Bronchial epithelial cell (primary cell): Measurements from ENCODE around the gene MARK2. TPM values are rescaled to one million over a fixed set of nuclear protein-coding genes. Genes with fewer than 3 reads are reported as not detected.

Source experiments
- DNase-seq: peaks from one replicate; pipeline ENCODE4 v3.0.0-alpha.2; 2010; ENCODE audit warnings: low read depth
- FAIRE-seq: peaks from 2 replicates; lab custom pipeline; 2011; peaks lifted over from hg19 to GRCh38; lab: Jason Lieb, UNC
- H3K27me3 ChIP-seq: 2 replicates; pipeline ENCODE4 v1.5.1; 2011; ENCODE audit warnings: low read length; ENCODE audit not compliant: control insufficient read depth, insufficient read depth
- H3K36me3 ChIP-seq: 2 replicates; pipeline ENCODE4 v1.5.1; 2011; ENCODE audit warnings: low read length; ENCODE audit not compliant: control insufficient read depth, insufficient read depth
- H3K4me3 ChIP-seq: 2 replicates; pipeline ENCODE4 v1.5.1; 2011; ENCODE audit warnings: mild to moderate bottlenecking, low read depth, low read length, control low read depth
- total RNA-seq: library from RNA; depleted of rRNA; stranded (reverse); fragments of >200 nt; gene quantifications from 2 replicates; pipeline ENCODE4 v1.2.1, GENCODE V29; 2014
- TF ChIP-seq, protein P1 (sequence below): IDR thresholded peaks from 2 replicates; pipeline ENCODE4 v1.5.1; 2011; ENCODE audit warnings: mild to moderate bottlenecking, moderate library complexity, low read length, control low read depth, inconsistent platforms; ENCODE audit not compliant: insufficient read depth, severe bottlenecking

MARK2 gene
- total RNA-seq, 1 donor from 2014 or later = 10.5 TPM

DNA sequence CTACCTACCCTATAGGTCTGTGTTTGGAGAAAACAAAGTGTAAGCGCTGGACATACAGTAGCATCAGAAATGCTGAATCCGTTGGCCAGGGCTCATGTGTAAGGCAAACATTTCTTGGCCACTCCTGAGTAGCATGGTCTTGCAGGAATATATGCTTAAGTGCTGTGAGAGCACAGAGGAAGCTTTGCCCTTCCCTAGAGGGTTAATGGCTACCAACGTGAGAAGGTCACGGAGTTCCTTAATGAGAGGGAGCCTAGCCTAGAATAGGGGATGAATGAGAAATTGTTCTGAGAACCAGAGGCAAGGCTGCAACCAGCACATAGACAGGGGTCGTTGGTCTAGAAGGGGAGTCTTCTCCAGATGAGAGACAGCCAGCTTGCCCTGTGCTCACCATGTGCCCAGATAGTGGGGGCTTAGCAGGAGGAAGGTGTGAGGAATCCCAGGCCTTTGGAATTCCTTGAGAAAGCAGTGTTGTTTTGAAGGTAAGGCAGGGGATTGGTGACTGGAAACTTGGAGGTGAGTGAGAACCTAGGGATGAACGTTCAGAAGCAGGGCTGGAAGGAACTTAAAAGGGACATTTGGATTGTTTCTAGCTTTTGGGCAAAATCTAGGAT, 48.6 kb downstream of the MARK2 start:
- no peak for FAIRE-seq
- Histone ChIP-seq H3K4me3 (no peak overlapping the region), H3K27me3 (no peaks in the 10 kb centered on the region), H3K36me3 (peaks cover 8% of the 10 kb centered on the region)
- TF ChIP-seq, protein P1, sequence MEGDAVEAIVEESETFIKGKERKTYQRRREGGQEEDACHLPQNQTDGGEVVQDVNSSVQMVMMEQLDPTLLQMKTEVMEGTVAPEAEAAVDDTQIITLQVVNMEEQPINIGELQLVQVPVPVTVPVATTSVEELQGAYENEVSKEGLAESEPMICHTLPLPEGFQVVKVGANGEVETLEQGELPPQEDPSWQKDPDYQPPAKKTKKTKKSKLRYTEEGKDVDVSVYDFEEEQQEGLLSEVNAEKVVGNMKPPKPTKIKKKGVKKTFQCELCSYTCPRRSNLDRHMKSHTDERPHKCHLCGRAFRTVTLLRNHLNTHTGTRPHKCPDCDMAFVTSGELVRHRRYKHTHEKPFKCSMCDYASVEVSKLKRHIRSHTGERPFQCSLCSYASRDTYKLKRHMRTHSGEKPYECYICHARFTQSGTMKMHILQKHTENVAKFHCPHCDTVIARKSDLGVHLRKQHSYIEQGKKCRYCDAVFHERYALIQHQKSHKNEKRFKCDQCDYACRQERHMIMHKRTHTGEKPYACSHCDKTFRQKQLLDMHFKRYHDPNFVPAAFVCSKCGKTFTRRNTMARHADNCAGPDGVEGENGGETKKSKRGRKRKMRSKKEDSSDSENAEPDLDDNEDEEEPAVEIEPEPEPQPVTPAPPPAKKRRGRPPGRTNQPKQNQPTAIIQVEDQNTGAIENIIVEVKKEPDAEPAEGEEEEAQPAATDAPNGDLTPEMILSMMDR = no peak
- DNase-seq = no peak

DNA sequence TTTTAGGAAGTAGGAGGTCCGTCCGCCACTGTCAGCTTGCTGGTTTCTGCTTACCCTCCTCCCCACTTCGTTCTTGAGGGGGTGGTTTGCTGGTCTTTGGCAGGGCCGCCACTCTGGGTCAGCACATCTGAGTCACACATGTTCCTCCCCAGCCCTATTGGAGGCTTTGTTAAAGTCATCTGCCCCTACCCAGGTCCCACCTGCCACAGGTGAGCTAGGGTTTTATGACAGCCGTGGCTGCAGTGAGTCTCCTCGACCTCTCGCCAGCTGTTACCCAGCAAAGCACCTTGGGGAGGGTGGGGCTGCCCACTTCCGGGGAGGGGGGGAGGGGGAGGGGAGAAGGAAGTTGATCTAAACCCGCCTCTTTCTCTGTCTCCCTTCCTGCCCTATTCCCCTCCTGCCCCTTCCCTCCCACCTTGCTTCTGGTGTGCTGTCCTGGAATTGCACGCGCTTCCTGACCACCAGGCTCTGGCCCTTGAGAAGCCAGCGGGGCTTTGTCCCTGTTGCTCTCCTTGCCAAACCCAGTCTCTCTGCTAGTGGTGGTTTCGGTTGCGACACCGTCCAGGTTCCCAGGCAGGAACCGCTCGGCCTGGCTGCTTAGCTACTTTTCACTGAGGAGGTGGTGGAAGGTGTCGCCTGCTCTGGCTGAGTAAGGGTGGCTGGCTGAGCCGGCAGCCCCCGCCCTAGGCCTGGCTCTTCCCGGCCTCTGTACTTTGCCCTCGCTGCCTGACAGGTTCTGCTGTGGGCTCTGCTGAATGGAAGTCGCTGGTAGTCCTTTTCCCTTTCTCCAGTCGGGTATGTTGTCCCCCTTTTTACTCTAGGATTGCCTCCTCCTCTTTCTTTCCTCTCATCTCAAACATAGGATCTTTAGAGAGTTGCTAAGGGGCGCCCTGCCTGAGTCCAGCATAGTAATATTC, 49.5 kb downstream of the MARK2 start:
- peak; percentile 81 for DNase-seq
- no peaks in the 10 kb centered on the region for H3K27me3 ChIP-seq
- peaks cover 3% of the 10 kb centered on the region for H3K36me3 ChIP-seq
- peak overlapping the region; percentile 42 for H3K4me3 ChIP-seq
- FAIRE-seq = no peak
- TF ChIP-seq, protein P1 = no peak

DNA sequence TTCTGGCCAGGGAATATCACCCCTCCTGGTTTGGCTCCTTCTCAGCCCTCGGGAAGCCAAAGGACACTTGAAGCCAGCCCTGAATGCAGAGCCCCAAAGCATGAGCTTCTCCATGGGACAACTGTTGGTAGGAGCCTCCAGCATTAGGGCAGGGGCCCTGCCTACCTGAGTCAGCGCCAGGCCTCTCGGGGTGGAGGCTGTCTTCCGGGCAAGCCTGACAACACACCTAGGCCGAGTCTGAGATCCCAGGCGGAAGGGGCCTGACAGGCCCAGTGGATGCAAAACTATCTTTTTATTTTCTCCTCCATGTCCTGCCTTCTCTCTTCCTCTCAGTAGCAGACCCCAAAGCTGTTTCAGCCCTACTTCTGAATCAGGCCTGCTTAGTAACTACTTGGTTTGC, 50.4 kb downstream of the MARK2 start:
- FAIRE-seq (no peak), DNase-seq (peak; percentile 68)
- Histone ChIP-seq H3K27me3 (no peaks in the 10 kb centered on the region), H3K36me3 (peaks cover 3% of the 10 kb centered on the region), H3K4me3 (peak overlapping the region; percentile 42)
- TF ChIP-seq, protein P1 = no peak

DNA sequence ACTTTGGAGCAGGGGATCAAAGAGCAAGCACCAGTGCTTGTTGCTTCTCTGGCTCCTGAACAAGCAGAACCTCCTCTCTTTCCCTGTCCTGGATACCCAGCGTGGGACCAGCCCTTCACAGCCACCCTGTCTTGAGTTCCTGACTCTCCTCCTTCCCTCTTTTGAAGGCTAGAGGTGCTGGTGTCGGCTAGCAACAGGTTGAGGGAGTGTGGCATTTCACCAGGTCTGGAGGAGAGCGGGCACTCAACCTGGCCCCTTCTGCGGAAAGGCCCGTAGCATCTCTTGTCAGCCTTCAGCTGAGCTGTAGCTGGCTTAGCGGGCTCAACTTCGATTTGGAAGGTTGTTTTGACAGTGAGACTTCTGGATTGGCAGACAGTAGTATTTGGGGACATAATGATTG, 51.5 kb downstream of the MARK2 start:
- H3K36me3 ChIP-seq = peaks cover 10% of the 10 kb centered on the region
- FAIRE-seq (no peak), DNase-seq (no peak)
- H3K4me3 ChIP-seq = no peak overlapping the region
- TF ChIP-seq, protein P1 = no peak
- H3K27me3 ChIP-seq = no peaks in the 10 kb centered on the region

DNA sequence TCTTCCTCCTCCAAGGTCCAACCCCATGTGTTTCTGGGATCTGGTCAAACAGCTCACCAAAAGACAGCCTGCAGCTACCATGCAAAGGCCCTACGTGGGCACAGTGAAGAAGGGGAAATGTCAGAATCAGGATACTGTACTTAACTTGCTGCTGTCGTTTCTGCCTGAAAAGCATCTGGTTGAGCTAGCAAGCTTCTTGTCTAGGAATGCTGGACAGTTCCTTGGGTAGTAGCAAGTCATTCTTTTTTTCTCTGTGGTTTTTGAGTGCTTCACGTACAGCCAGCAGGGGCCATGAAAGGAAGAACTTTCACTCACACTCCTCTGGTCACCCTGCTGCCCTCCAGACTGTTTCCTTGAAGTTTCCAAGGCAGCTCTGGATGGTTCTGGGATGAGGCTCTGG, 53.3 kb downstream of the MARK2 start:
- peaks cover 21% of the 10 kb centered on the region for H3K36me3 ChIP-seq
- TF ChIP-seq, protein P1 = no peak
- DNase-seq (no peak), FAIRE-seq (no peak)
- H3K27me3 ChIP-seq = no peaks in the 10 kb centered on the region
- no peak overlapping the region for H3K4me3 ChIP-seq
